ENCODE results near the gene LEMD3. TPM values are rescaled to one million over a fixed set of nuclear protein-coding genes. Genes with fewer than 3 reads are reported as not detected.

Gene LEMD3
- total and polyA plus RNA-seq, 2 donors from 2014 or later: 7.5 to 31.8 TPM

DNA sequence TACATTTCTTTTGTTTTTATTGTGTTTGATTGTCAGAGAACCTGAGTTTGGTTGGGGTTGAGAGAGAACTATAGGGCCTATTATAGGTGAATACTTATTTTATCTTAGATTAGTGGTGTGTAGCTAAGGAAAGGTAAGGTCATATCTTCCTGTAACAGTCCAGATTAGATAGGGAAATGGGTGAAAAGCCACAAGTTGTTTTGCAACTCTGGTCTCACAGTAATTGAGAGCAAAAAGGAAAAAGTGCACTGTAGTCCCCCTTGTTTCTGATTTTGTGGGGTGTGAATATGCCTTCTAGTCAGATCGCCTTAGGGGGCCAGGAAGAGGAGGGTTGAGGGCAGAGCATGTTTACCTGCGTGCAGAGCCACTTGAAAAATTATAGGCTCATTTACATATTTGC is 118.0 kb downstream of the LEMD3 start:
- Histone ChIP-seq H3K4me3 (ENCODE audit: low read length in 3 of 3) (no peak overlapping the region), H3K27ac (ENCODE audit: low read depth in 2 of 2, low read length in 2 of 2) (no peak overlapping the region), H3K9ac (ENCODE audit: low read length in 3 of 3) (no peak overlapping the region), H3K9me3 (ENCODE audit: control insufficient read depth in 2 of 3, insufficient read depth in 1 of 3, low read length in 3 of 3) (no peaks in the 10 kb centered on the region), H3K27me3 (ENCODE audit: control insufficient read depth, insufficient read depth, low read length) (no peaks in the 10 kb centered on the region), H3K4me1 (ENCODE audit: control insufficient read depth in 2 of 3, insufficient read depth in 2 of 3, low read depth in 1 of 3, low read length in 3 of 3) (no peaks in the 10 kb centered on the region), H3K36me3 (ENCODE audit: control insufficient read depth in 2 of 3, insufficient read depth in 3 of 3, low read length in 3 of 3) (no peaks in the 10 kb centered on the region)
- no peak for FAIRE-seq
- TF ChIP-seq, protein P1, sequence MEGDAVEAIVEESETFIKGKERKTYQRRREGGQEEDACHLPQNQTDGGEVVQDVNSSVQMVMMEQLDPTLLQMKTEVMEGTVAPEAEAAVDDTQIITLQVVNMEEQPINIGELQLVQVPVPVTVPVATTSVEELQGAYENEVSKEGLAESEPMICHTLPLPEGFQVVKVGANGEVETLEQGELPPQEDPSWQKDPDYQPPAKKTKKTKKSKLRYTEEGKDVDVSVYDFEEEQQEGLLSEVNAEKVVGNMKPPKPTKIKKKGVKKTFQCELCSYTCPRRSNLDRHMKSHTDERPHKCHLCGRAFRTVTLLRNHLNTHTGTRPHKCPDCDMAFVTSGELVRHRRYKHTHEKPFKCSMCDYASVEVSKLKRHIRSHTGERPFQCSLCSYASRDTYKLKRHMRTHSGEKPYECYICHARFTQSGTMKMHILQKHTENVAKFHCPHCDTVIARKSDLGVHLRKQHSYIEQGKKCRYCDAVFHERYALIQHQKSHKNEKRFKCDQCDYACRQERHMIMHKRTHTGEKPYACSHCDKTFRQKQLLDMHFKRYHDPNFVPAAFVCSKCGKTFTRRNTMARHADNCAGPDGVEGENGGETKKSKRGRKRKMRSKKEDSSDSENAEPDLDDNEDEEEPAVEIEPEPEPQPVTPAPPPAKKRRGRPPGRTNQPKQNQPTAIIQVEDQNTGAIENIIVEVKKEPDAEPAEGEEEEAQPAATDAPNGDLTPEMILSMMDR (IDR thresholded peaks at IDR 0.05; ENCODE audit: borderline replicate concordance, extremely low read depth, insufficient read depth): no peak
- DNase-seq: no peak
- intact Hi-C loops (cut with DNase I): no loop called here

DNA sequence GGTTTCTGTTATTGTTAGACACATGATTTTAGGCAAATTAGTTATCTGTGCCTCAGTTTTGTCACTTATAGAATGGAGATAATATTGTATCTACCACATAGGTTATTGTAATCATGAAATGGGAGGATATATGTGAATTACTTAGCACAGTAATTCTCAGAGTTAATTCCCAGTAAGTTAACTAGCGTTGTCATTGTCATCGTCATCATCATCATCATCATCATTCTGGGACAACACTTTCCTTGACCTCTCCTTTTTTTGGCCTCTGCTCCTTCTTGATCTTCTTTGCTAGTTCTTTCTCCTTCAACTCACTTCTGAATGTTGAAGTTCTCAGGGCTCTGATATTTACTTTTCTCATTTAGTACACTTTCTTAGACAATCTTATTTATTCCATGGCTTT is 122.9 kb downstream of the LEMD3 start:
- no peak for FAIRE-seq
- H3K4me1 ChIP-seq (ENCODE audit: control insufficient read depth in 2 of 3, insufficient read depth in 2 of 3, low read depth in 1 of 3, low read length in 3 of 3): no peaks in the 10 kb centered on the region
- TF ChIP-seq, protein P1 (IDR thresholded peaks at IDR 0.05; ENCODE audit: borderline replicate concordance, extremely low read depth, insufficient read depth): no peak
- no peaks in the 10 kb centered on the region for H3K9me3 ChIP-seq (ENCODE audit: control insufficient read depth in 2 of 3, insufficient read depth in 1 of 3, low read length in 3 of 3)
- DNase-seq: no peak
- no peaks in the 10 kb centered on the region for H3K27me3 ChIP-seq (ENCODE audit: control insufficient read depth, insufficient read depth, low read length)
- H3K9ac ChIP-seq (ENCODE audit: low read length in 3 of 3): no peak overlapping the region
- no peaks in the 10 kb centered on the region for H3K36me3 ChIP-seq (ENCODE audit: control insufficient read depth in 2 of 3, insufficient read depth in 3 of 3, low read length in 3 of 3)
- intact Hi-C loops (cut with DNase I): no loop called here
- H3K27ac ChIP-seq (ENCODE audit: low read depth in 2 of 2, low read length in 2 of 2): no peak overlapping the region
- H3K4me3 ChIP-seq (ENCODE audit: low read length in 3 of 3): no peak overlapping the region

DNA sequence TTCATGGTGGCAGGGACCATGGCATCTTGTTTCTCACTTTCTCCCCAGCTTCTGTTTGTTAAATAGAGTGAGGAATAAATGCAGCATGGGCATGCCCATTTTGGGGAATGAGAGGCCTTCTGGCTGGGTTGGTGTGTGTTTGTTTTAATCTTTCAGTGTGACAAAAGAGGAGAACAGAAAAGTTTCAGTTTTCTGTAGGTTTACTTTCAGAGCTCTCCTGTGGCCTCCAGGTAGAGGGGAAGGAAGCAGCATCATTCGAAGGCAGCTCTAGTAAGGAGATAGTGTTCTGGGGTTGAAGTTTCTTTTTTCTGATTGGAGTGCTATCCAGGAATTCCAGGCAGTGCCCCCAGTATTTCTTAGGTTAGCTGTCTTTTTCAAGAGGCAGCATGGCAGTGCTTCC is 124.4 kb downstream of the LEMD3 start:
- FAIRE-seq: no peak
- DNase-seq: no peak
- Histone ChIP-seq H3K27ac (ENCODE audit: low read depth in 2 of 2, low read length in 2 of 2) (no peak overlapping the region), H3K27me3 (ENCODE audit: control insufficient read depth, insufficient read depth, low read length) (no peaks in the 10 kb centered on the region), H3K36me3 (ENCODE audit: control insufficient read depth in 2 of 3, insufficient read depth in 3 of 3, low read length in 3 of 3) (no peaks in the 10 kb centered on the region), H3K4me1 (ENCODE audit: control insufficient read depth in 2 of 3, insufficient read depth in 2 of 3, low read depth in 1 of 3, low read length in 3 of 3) (no peaks in the 10 kb centered on the region), H3K9ac (ENCODE audit: low read length in 3 of 3) (no peak overlapping the region), H3K4me3 (ENCODE audit: low read length in 3 of 3) (no peak overlapping the region), H3K9me3 (ENCODE audit: control insufficient read depth in 2 of 3, insufficient read depth in 1 of 3, low read length in 3 of 3) (no peaks in the 10 kb centered on the region)
- intact Hi-C loops (cut with DNase I): no loop called here
- TF ChIP-seq, protein P1 (IDR thresholded peaks at IDR 0.05; ENCODE audit: borderline replicate concordance, extremely low read depth, insufficient read depth): no peak

DNA sequence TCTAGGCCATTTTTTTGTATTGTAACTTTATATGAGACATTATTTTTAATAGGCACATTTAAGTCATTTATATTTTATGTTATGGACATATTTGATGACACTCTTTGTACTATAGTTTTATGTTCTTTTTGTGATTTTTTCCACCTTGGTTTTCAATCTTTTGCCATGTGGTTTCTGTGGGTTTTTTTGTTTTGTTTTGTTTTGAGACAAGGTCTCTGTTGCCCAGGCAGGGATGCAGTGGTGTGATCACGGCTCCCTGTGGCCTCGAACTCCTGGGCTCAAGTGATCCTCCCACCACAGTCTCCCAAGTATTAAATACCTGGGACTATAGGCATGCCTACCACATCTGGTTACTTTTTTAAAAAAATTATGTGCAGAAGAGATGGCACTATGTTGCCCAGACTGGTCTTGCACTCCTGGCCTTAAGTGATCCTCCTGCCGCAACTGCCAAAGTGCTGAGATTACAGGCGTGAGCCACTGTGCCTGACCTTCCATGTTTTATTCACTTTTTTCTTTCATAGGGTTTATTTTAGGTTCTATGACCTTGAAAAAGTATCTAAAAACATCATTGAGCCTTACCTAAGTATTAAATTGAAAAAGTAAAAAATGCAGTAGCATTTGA is 125.4 kb downstream of the LEMD3 start:
- no peak for FAIRE-seq

More for the DNA sequence above, 125.4 kb downstream of the LEMD3 start:
- no peaks in the 10 kb centered on the region for H3K27me3 ChIP-seq (ENCODE audit: control insufficient read depth, insufficient read depth, low read length)
- no peaks in the 10 kb centered on the region for H3K36me3 ChIP-seq (ENCODE audit: control insufficient read depth in 2 of 3, insufficient read depth in 3 of 3, low read length in 3 of 3)
- H3K27ac ChIP-seq (ENCODE audit: low read depth in 2 of 2, low read length in 2 of 2): no peak overlapping the region
- TF ChIP-seq, protein P1 (IDR thresholded peaks at IDR 0.05; ENCODE audit: borderline replicate concordance, extremely low read depth, insufficient read depth): no peak
- H3K9me3 ChIP-seq (ENCODE audit: control insufficient read depth in 2 of 3, insufficient read depth in 1 of 3, low read length in 3 of 3): no peaks in the 10 kb centered on the region
- H3K4me3 ChIP-seq (ENCODE audit: low read length in 3 of 3): no peak overlapping the region
- intact Hi-C loops (cut with DNase I): no loop called here
- no peak overlapping the region for H3K9ac ChIP-seq (ENCODE audit: low read length in 3 of 3)
- no peaks in the 10 kb centered on the region for H3K4me1 ChIP-seq (ENCODE audit: control insufficient read depth in 2 of 3, insufficient read depth in 2 of 3, low read depth in 1 of 3, low read length in 3 of 3)
- DNase-seq: no peak

Measured in kidney (tissue), 14 donors.